Stomach (tissue), 9 donors: ENCODE results near the gene CHCHD3. TPM values are rescaled to one million over a fixed set of nuclear protein-coding genes. Genes with fewer than 3 reads are reported as not detected.

Experiments used
- DNase-seq, 2 donors: peaks; one replicate each; pipeline versions ENCODE4 v3.0.0 to v3.0.0-alpha.2; 2013 to 2019
- H3K27ac ChIP-seq, 5 donors: fragments of 200-600 bp in 4 of 5; sonication (generic) in 4 of 5; one replicate each; pipeline ENCODE4 v1.5.1; 2013 to 2019; ENCODE audit warnings: mild to moderate bottlenecking in 1 of 5, moderate library complexity in 1 of 5
- H3K27me3 ChIP-seq, 3 donors: fragments of 200-600 bp; sonication (generic); one replicate each; pipeline ENCODE4 v1.5.1; 2017 to 2019; ENCODE audit warnings: mixed run types in 1 of 3
- H3K36me3 ChIP-seq, 4 donors: fragments of 200-600 bp; sonication (generic); 1 replicate in 3 of 4; 2 replicates in 1 of 4; pipeline ENCODE4 v1.5.1; 2016 to 2019
- H3K4me1 ChIP-seq, 4 donors: fragments of 200-600 bp; sonication (generic); one replicate each; pipeline ENCODE4 v1.5.1; 2016 to 2019
- H3K4me3 ChIP-seq, 4 donors: fragments of 200-600 bp; sonication (generic) in 3 of 4; one replicate each; pipeline ENCODE4 v1.5.1; 2016 to 2019; ENCODE audit warnings: mild to moderate bottlenecking in 1 of 4
- H3K9me3 ChIP-seq, 4 donors: fragments of 200-600 bp; sonication (generic); one replicate each; pipeline ENCODE4 v1.5.1; 2016 to 2019
- EP300 ChIP-seq: sonication (generic); formaldehyde crosslinking; IDR thresholded peaks from one replicate; pipeline ENCODE4 v1.6.1; 2017; ENCODE audit warnings: antibody characterized with exemption
- POLR2A ChIP-seq, 4 donors: fragments of 450-650 bp; IDR thresholded peaks; one replicate each; pipeline ENCODE4 v1.6.1; 2016; ENCODE audit warnings: antibody characterized with exemption in 4 of 4, control low read depth in 2 of 4, mild to moderate bottlenecking in 1 of 4, moderate library complexity in 1 of 4
- POLR2AphosphoS5 ChIP-seq, 3 donors: sonication (generic); formaldehyde crosslinking; IDR thresholded peaks; one replicate each; pipeline ENCODE4 v1.6.1; 2016; ENCODE audit warnings: antibody characterized with exemption in 3 of 3
- WGBS, 5 donors: extraction: QIAGEN DNeasy Blood & Tissue Kit in 3 of 5; methylation state at CpG; one replicate each; pipeline versions ENCODE4 v1.1.5 to v1.1.7; 2013 to 2018; 5-methylcytosine and 5-hydroxymethylcytosine counted together
- intact Hi-C: fragments of 100-400 bp; cut with DNase I; formaldehyde crosslinking; loops from one replicate; pipeline ENCODE4 v1.15.1; 2023; ENCODE audit warnings: low total_unique reads
- polyA plus RNA-seq, 3 donors: library from polyadenylated mRNA; stranded (reverse); fragments of 200-250 nt; gene quantifications; one replicate each; pipeline ENCODE4 v1.2.3, GENCODE V29; 2013
- total RNA-seq, 5 donors: library from RNA; depleted of rRNA; stranded (reverse); fragments of >200 nt; gene quantifications; one replicate each; pipeline versions ENCODE4 v1.1.0 to v1.2.3, GENCODE V29; 2014 to 2016
- TF ChIP-seq, protein P1 (sequence below), 7 experiments: fragments of 450-650 bp in 4 of 7; fragments of 200-600 bp in 3 of 7; sonication (generic) in 3 of 7; IDR thresholded peaks; one replicate each; pipeline ENCODE4 v1.5.1; 2016 to 2019; ENCODE audit warnings: antibody characterized with exemption in 7 of 7, control low read depth in 2 of 7, mild to moderate bottlenecking in 1 of 7
- donor health status: healthy with polysubstance abuse.
- donor health status: Bipolar disorder and iron deficiency.
- donor health status: healthy.

The CHCHD3 gene
- total and polyA plus RNA-seq, 8 donors: 5.8 to 90.9 (median 39.9) TPM

DNA sequence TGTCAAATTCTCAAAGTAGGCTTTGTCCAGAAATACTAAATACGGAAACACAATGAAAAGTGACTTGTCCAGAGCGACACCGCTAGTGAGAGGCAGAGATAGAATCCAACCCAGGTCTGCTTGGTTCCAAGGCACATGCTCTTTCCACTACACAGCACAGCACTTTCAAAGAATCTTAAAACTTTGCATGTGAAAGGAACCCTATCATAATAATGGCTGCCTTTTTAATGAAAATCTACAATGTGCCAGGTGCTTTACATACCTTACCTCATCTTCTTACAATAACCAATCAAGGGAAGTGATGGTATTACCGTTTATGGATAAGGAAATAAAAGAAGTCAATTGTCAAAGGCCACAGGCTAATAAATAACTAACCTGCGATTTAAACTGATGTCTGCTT, 2.6 kb downstream of the CHCHD3 start:
- TF ChIP-seq POLR2AphosphoS5 (IDR thresholded peaks at IDR 0.05) (no peak), EP300 (no peak), POLR2A (IDR thresholded peaks at IDR 0.05) (no peak)
- TF ChIP-seq, protein P1, sequence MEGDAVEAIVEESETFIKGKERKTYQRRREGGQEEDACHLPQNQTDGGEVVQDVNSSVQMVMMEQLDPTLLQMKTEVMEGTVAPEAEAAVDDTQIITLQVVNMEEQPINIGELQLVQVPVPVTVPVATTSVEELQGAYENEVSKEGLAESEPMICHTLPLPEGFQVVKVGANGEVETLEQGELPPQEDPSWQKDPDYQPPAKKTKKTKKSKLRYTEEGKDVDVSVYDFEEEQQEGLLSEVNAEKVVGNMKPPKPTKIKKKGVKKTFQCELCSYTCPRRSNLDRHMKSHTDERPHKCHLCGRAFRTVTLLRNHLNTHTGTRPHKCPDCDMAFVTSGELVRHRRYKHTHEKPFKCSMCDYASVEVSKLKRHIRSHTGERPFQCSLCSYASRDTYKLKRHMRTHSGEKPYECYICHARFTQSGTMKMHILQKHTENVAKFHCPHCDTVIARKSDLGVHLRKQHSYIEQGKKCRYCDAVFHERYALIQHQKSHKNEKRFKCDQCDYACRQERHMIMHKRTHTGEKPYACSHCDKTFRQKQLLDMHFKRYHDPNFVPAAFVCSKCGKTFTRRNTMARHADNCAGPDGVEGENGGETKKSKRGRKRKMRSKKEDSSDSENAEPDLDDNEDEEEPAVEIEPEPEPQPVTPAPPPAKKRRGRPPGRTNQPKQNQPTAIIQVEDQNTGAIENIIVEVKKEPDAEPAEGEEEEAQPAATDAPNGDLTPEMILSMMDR (IDR thresholded peaks at IDR 0.05): no peak
- peaks cover 9 to 42% (median 19%) of the 10 kb centered on the region in 4 donors for H3K4me1 ChIP-seq
- H3K36me3 ChIP-seq: peaks cover 0 to 13% (median 3%) of the 10 kb centered on the region in 4 donors
- no peaks in the 10 kb centered on the region for H3K27me3 ChIP-seq
- 68 to 73% (median 71%) methylated on average over 5 of the region's 5 CpGs for WGBS, 5 donors
- no peaks in the 10 kb centered on the region for H3K9me3 ChIP-seq
- no peak for DNase-seq
- intact Hi-C loops: no loop called here
- no peak overlapping the region for H3K4me3 ChIP-seq
- no peak overlapping the region for H3K27ac ChIP-seq

DNA sequence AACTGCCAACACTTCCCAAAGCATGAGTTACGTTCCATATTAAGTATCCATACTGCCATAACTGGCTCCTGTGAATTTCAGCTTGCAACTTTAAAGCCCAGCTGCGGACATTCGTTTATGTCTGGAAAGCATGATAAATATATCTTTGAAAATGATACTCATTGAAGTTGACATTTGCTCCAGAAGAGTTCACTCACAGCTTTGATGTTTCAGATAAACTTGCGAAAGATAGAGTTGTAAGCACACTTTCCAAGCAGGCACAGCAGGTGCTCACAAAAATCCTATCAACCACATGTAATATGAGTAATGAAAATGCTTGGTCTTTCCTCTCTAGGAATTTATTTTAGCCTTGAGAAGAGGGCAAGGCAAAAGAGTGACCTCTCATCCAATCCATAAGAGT, 4.5 kb downstream of the CHCHD3 start:
- intact Hi-C loops: no loop called here
- Histone ChIP-seq H3K27me3 (no peaks in the 10 kb centered on the region), H3K4me3 (no peak overlapping the region), H3K4me1 (peaks cover 9 to 40% (median 19%) of the 10 kb centered on the region in 4 donors), H3K9me3 (no peaks in the 10 kb centered on the region), H3K36me3 (peaks cover 0 to 13% (median 3%) of the 10 kb centered on the region in 4 donors), H3K27ac (no peak overlapping the region)
- 84 to 91% (median 86%) methylated on average over 4 of the region's 4 CpGs for WGBS, 5 donors
- TF ChIP-seq POLR2AphosphoS5 (IDR thresholded peaks at IDR 0.05) (no peak), EP300 (no peak), POLR2A (IDR thresholded peaks at IDR 0.05) (no peak)
- TF ChIP-seq, protein P1 (IDR thresholded peaks at IDR 0.05): no peak
- no peak for DNase-seq

DNA sequence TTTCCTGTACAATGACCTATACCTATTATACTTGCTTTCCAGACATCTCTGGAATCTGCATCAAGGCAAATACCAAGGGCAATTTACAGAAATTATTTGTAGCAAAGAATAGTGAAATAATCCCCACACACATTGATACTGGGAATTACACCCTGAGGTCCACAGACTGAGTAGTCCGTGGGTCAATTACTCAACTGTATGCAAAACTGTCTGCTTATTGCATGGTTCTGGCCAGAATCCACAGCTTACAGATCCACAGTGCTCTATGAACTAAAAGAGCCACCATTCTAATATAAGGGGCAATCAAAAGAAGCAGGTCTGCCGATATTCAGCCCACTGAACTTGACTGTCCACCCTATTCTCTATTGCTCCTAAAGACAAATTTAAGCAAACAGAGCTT, 5.7 kb downstream of the CHCHD3 start:
- TF ChIP-seq POLR2A (IDR thresholded peaks at IDR 0.05) (no peak), POLR2AphosphoS5 (IDR thresholded peaks at IDR 0.05) (no peak), EP300 (no peak)
- TF ChIP-seq, protein P1 (IDR thresholded peaks at IDR 0.05): no peak
- H3K36me3 ChIP-seq: peaks cover 0 to 13% (median 3%) of the 10 kb centered on the region in 4 donors
- H3K9me3 ChIP-seq: no peaks in the 10 kb centered on the region
- no peak for DNase-seq
- H3K27ac ChIP-seq: no peak overlapping the region
- H3K27me3 ChIP-seq: no peaks in the 10 kb centered on the region
- no peak overlapping the region for H3K4me3 ChIP-seq
- H3K4me1 ChIP-seq: peaks cover 7 to 38% (median 15%) of the 10 kb centered on the region in 4 donors
- intact Hi-C loops: no loop called here
- WGBS, 5 donors: 80 to 91% (median 88%) methylated on average over 2 of the region's 2 CpGs

DNA sequence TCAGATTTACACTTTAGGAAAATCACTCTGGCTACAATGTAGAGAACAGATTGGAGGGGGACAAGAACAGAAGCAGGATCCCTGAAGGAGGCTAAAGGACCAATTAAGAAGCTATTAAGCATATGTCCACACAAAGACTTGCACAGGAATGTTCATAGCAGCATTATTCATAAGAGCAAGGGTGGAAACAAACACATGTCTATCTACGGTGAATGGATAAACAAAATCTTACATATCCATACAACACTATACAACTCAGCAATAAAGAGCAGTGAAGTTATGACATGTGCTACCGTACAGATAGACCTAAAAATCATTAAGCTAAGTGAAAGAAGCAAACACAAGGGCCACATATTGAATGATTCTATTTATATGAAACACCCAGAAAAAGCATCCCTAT, 10.4 kb downstream of the CHCHD3 start:
- H3K27me3 ChIP-seq: no peaks in the 10 kb centered on the region
- no peak overlapping the region for H3K4me3 ChIP-seq
- H3K9me3 ChIP-seq: no peaks in the 10 kb centered on the region
- DNase-seq: no peak
- no peak overlapping the region for H3K27ac ChIP-seq
- intact Hi-C loops: no loop called here
- 90 to 98% (median 97%) methylated on average over 2 of the region's 2 CpGs for WGBS, 5 donors
- TF ChIP-seq POLR2A (IDR thresholded peaks at IDR 0.05) (no peak), EP300 (no peak), POLR2AphosphoS5 (IDR thresholded peaks at IDR 0.05) (no peak)
- TF ChIP-seq, protein P1 (IDR thresholded peaks at IDR 0.05): no peak
- peaks cover 0 to 17% (median 3%) of the 10 kb centered on the region in 4 donors for H3K4me1 ChIP-seq
- peaks cover 0 to 41% (median 33%) of the 10 kb centered on the region in 4 donors for H3K36me3 ChIP-seq
